ENCODE results near the gene COL8A2.

COL8A2 gene

DNA sequence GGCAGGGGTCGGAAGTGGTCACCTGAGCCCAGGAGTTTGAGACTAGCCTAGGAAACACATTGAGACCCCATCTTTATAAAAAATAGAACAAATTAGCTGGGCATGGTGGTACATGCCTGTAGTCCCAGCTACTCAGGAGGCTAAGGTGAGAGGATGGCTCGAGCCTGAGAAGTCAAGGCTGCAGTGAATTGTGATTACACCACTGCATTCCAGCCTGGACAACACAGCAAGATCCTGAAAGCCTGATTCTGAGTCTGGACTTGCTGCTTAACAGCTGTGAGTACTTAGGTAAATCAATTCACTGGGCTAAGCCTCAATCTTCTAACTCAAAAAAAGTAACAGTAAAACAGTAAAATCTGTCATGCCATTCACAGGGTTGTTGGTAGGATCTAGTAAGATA, 19.4 kb upstream of the COL8A2 start:
- no peak for DNase-seq (ENCODE audit: low read depth)
- TF ChIP-seq, protein P1, sequence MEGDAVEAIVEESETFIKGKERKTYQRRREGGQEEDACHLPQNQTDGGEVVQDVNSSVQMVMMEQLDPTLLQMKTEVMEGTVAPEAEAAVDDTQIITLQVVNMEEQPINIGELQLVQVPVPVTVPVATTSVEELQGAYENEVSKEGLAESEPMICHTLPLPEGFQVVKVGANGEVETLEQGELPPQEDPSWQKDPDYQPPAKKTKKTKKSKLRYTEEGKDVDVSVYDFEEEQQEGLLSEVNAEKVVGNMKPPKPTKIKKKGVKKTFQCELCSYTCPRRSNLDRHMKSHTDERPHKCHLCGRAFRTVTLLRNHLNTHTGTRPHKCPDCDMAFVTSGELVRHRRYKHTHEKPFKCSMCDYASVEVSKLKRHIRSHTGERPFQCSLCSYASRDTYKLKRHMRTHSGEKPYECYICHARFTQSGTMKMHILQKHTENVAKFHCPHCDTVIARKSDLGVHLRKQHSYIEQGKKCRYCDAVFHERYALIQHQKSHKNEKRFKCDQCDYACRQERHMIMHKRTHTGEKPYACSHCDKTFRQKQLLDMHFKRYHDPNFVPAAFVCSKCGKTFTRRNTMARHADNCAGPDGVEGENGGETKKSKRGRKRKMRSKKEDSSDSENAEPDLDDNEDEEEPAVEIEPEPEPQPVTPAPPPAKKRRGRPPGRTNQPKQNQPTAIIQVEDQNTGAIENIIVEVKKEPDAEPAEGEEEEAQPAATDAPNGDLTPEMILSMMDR (conservative IDR thresholded peaks at IDR 0.05; ENCODE audit: low read length): no peak
- H3K4me3 ChIP-seq (ENCODE audit: low read length): no peak overlapping the region

DNA sequence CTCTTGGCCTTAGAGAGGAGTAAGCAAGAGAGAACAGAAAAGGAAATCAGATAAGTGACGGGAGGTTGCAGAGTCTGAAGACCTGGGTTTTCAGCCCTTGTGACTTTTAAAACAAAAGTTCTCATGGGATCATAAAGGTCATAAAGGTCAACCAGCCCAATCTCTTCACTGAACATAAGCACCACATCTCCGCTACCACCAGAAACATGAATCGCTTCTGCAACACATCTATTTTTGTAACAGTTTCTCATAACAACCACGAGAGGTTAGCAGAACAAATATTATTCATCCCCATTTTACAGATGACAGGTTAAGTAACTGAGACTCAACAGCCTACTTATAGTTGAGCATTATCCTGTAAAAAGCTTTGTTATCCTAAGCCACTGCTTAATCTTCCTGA, 18.4 kb upstream of the COL8A2 start:
- no peak for DNase-seq (ENCODE audit: low read depth)
- TF ChIP-seq, protein P1 (conservative IDR thresholded peaks at IDR 0.05; ENCODE audit: low read length): no peak
- H3K4me3 ChIP-seq (ENCODE audit: low read length): no peak overlapping the region

DNA sequence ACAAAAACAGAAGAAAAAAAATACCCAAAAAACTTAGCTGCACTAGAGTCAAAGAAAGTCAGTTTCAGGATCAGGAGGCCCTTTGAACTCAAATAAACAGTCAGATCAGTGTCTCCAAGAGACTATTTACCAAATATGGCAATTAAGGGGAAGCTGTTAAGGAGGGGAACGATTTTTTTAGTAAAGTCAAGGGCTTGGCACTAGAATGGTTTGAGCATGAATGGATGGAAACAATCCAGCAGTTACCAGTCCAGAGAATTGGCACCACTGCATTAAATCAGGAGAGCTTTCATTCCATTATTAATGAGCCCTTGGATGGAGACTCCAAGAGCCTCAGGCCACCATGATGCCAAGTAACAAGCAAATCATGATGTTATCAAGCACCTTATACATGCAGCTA, 17.1 kb upstream of the COL8A2 start:
- no peak for DNase-seq (ENCODE audit: low read depth)
- TF ChIP-seq, protein P1 (conservative IDR thresholded peaks at IDR 0.05; ENCODE audit: low read length): no peak
- H3K4me3 ChIP-seq (ENCODE audit: low read length): no peak overlapping the region

DNA sequence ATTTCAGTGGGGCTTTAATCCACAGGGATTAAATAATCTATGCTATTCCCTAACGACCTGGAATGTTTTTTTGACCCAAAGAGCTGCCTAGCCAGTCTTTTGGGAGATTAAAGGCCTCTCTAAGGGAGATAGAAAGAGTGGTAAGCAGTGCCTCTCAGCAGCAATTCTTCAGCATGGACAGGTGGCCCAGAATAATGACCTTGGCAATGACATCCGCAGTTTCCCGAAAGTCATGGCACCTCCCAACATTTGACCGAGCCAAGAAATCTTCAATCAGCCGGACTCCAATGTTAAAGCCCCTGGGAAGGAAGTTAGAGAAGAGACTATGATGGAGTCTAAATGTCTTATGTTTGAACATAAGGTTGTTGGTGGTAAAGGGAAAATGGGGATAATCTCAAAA, 14.5 kb upstream of the COL8A2 start:
- TF ChIP-seq, protein P1 (conservative IDR thresholded peaks at IDR 0.05; ENCODE audit: low read length): no peak
- no peak for DNase-seq (ENCODE audit: low read depth)
- H3K4me3 ChIP-seq (ENCODE audit: low read length): no peak overlapping the region

DNA sequence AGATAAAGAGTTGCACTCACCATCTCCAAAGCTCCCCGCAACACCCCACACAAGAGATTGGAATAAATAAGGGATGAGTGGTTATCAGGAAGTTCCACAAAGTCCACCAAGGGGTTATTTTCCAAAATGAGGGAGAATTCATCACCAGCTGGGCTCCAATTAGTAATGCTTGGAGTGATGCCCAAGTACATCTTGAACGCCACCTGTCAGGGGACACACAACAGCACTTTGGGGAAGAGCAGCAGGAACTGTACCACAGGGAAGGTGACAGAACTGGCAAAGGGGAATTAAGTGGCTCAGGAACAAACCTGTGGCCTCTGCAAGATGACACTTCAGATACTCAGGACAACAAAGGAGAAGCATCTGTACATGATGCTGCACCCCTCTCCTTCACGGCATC, 12.8 kb upstream of the COL8A2 start:
- TF ChIP-seq, protein P1 (conservative IDR thresholded peaks at IDR 0.05; ENCODE audit: low read length): no peak
- H3K4me3 ChIP-seq (ENCODE audit: low read length): no peak overlapping the region
- no peak for DNase-seq (ENCODE audit: low read depth)

DNA sequence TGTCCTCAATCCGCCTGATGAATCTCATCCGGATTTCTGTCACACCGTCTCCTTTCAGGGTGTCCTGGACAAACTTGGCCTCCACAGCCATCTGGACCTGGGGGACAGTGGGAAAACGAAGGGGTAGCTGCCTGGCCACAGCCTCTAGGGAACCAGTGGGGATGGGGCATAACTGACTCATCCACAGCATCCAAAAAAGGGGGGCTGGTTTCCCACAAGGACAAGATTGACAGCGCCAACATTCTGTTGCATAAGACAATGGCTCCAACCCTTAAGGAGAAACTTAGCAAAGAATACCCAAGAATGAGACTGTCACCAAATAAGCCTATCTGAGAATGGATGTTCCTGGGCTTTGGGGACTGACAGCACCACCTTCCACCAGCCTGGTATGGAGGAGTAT, 12.2 kb upstream of the COL8A2 start:
- TF ChIP-seq, protein P1 (conservative IDR thresholded peaks at IDR 0.05; ENCODE audit: low read length): no peak
- DNase-seq (ENCODE audit: low read depth): no peak
- H3K4me3 ChIP-seq (ENCODE audit: low read length): no peak overlapping the region

DNA sequence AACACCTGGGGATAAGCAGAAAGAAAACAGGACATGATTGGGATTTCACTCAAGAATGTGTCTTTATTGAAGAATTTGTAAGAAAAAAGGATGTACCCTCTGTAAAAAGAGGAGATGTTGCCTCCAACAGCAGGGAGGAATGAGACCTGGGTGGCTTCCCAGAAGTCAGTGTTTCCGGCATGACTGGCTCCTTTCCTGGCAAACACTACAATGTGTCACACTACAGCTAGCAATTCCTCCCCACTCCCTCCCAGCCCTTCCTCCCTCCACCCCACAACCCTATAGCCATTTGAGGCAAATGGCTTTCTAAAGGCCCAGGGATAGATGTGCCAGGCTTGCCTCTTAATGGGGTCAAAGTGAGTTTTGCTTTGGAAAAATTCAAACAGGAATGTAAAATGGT, 11.5 kb upstream of the COL8A2 start:
- no peak overlapping the region for H3K4me3 ChIP-seq (ENCODE audit: low read length)
- TF ChIP-seq, protein P1 (conservative IDR thresholded peaks at IDR 0.05; ENCODE audit: low read length): no peak
- peak; percentile 92 for DNase-seq (ENCODE audit: low read depth)

Data from AG10803 (cell line).